Small intestine (tissue), 7 donors: ENCODE measurements around the gene DNAI2. TPM values are rescaled to one million over a fixed set of nuclear protein-coding genes. Genes with fewer than 3 reads are reported as not detected.

ENCODE experiments used
- DNase-seq, 2 donors: peaks; one replicate each; pipeline versions ENCODE4 v3.0.0 to v3.0.0-alpha.2; 2013
- FAIRE-seq: peaks from 2 replicates; lab custom pipeline; 2012; peaks lifted over from hg19 to GRCh38; lab: Jason Lieb, UNC
- H3K27ac ChIP-seq, 3 donors: one replicate each; pipeline ENCODE4 v1.5.1; 2013; ENCODE audit warnings: low read length in 2 of 3, mild to moderate bottlenecking in 2 of 3, control low read depth in 1 of 3, inconsistent platforms in 1 of 3, low read depth in 1 of 3, moderate library complexity in 1 of 3
- H3K27me3 ChIP-seq, 3 donors: one replicate each; pipeline ENCODE4 v1.6.1; 2013; ENCODE audit warnings: low read length in 3 of 3, inconsistent platforms in 1 of 3; ENCODE audit not compliant: control insufficient read depth in 3 of 3, insufficient read depth in 3 of 3
- H3K36me3 ChIP-seq, 3 donors: one replicate each; pipeline ENCODE4 v1.6.1; 2013; ENCODE audit warnings: low read length in 3 of 3, inconsistent platforms in 1 of 3, low read depth in 1 of 3, mild to moderate bottlenecking in 1 of 3, moderate library complexity in 1 of 3; ENCODE audit not compliant: control insufficient read depth in 3 of 3, insufficient read depth in 2 of 3
- H3K4me1 ChIP-seq, 3 donors: one replicate each; pipeline ENCODE4 v1.6.1; 2013; ENCODE audit warnings: low read length in 2 of 3, inconsistent platforms in 1 of 3, low read depth in 1 of 3, mild to moderate bottlenecking in 1 of 3, moderate library complexity in 1 of 3; ENCODE audit not compliant: control insufficient read depth in 3 of 3, insufficient read depth in 2 of 3
- H3K4me3 ChIP-seq, 3 donors: one replicate each; pipeline ENCODE4 v1.5.1; 2013; ENCODE audit warnings: low read length in 3 of 3, control low read depth in 1 of 3, inconsistent platforms in 1 of 3, low read depth in 1 of 3, mild to moderate bottlenecking in 1 of 3, moderate library complexity in 1 of 3
- H3K9me3 ChIP-seq, 2 donors: one replicate each; pipeline ENCODE4 v1.6.1; 2013; ENCODE audit warnings: low read depth in 1 of 2, low read length in 1 of 2; ENCODE audit not compliant: control insufficient read depth in 2 of 2, insufficient read depth in 1 of 2
- WGBS, 3 donors: extraction: QIAGEN DNeasy Blood & Tissue Kit; methylation state at CpG; one replicate each; pipeline ENCODE4 v1.1.7; 2013; 5-methylcytosine and 5-hydroxymethylcytosine counted together
- polyA plus RNA-seq, 4 donors: library from polyadenylated mRNA; stranded (reverse) in 3 of 4; unstranded in 1 of 4; fragments of 200-250 nt in 3 of 4; fragments of 120-200 nt in 1 of 4; gene quantifications; one replicate each; pipeline versions ENCODE4 v1.2.1 to v1.2.3, GENCODE V29; 2013
- donor health status: healthy with polysubstance abuse.
- donor health status: control.
- donor health status: control.
- donor health status: Bipolar disorder and iron deficiency.
- donor health status: healthy.

DNAI2 gene
- polyA plus RNA-seq, 4 donors = 0.03 to 0.10 TPM; not detected in 2

DNA sequence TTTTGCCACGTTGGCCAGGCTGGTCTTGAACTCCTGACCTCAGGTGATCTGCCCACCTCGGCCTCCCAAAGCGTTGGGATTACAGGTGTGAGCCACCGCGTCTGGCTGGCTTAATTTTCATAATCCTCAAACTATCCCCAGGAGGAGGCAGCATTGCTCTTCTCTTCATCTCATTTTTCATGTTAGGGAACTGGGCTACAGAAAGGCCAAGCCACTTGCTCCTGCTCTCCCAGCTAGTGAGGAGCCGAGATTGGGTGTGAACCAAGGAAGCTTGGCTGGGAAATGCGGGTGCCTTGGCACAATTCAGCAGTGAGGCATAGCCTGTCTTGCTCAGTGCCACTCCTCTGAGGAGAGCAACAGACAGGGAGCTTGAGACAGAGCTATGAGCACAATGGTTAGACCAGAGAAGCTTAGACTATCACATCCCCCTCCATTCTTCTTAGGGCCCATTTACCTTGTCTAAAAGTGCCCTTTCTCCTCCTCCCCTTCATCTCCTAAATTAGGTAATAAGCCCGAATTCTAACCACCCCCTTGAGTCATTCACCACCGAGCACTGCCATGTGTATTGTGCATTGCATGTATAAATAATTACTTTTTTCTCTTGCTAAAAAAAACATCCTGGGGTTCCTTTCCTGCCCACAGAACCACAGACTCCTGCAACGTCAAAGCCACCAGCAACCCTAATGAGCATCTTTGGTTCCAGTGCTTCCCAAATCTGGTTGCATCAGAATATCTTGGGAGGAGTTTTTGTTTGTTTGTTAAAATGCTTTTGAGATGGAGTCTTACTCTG, 32.0 kb downstream of the DNAI2 start:
- peaks cover 0 to 4% (median 0%) of the 10 kb centered on the region in 3 donors for H3K27me3 ChIP-seq
- DNase-seq (peak in 1 of 2 donors; percentile 13), FAIRE-seq (no peak)
- H3K36me3 ChIP-seq = no peaks in the 10 kb centered on the region
- no peak overlapping the region for H3K4me3 ChIP-seq
- no peak overlapping the region for H3K27ac ChIP-seq
- peaks cover 0 to 6% of the 10 kb centered on the region in 2 donors for H3K9me3 ChIP-seq
- WGBS, 3 donors = 47 to 64% (median 55%) methylated on average over 10 of the region's 10 CpGs
- no peaks in the 10 kb centered on the region for H3K4me1 ChIP-seq

DNA sequence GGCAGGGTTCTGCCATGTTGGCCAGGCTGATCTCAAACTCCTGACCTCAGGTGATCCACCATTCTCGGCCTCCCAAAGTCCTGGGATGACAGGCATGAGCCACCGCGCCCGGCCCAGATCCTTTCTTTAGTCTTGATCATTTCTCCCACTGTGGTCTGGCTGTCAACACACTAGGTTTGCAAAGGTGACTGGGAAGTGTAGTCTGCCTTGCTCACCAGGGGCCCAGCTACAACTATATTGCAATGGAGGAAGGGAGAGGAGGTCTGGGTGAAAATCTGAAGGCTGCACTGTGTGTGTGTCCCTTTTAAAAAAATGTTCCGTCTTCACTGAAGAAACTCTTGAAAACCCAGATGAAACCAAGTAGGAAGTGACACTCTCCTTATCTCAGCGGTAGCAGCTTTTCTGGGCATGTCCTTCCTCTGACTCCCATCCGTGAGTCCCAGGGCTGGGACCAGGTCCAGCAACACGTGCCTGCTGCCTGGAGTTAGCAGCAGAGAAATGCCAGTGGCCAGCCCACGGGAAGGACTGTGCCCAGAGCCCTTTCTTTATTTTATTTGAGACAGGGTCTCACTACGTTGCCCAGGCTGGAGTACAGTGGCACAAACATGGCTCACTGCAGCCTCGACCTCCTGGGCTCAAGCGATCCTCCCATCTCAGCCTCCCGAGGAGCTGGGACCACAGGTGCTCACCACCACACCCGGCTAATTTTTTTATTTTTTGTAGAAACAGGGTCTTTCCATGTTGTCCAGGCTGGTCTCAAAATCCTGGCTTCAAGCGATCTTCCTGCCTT, 34.1 kb downstream of the DNAI2 start:
- 61 to 63% (median 62%) methylated on average over 15 of the region's 15 CpGs for WGBS, 3 donors

DNA sequence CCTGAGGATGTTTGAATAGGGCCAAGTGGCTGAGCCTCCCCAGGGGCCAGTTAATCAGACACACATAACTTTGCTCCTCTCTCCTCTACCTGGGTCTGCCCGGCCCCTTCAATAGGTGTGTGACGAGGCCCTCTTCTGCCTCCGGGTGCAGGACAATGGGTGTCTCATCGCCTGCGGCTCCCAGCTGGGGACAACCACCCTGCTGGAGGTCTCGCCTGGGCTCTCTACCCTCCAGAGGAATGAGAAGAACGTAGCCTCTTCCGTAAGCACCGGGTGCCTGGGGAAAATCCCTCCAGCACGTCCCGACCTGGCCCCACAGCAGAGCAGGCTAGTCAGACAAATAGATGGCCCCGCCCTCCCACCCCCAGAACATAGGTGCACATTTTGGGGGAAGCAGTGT, 35.9 kb downstream of the DNAI2 start:
- H3K27me3 ChIP-seq = peaks cover 0 to 4% (median 3%) of the 10 kb centered on the region in 3 donors
- no peak for DNase-seq
- H3K9me3 ChIP-seq = peaks cover 0 to 25% of the 10 kb centered on the region in 2 donors
- no peaks in the 10 kb centered on the region for H3K36me3 ChIP-seq
- FAIRE-seq = no peak
- H3K4me1 ChIP-seq = no peaks in the 10 kb centered on the region
- 33 to 63% (median 44%) methylated on average over 12 of the region's 12 CpGs for WGBS, 3 donors
- no peak overlapping the region for H3K4me3 ChIP-seq
- H3K27ac ChIP-seq = no peak overlapping the region

More for the DNA sequence above, 34.1 kb downstream of the DNAI2 start:
- peaks cover 0 to 4% (median 3%) of the 10 kb centered on the region in 3 donors for H3K27me3 ChIP-seq
- H3K4me1 ChIP-seq = no peaks in the 10 kb centered on the region
- H3K4me3 ChIP-seq = no peak overlapping the region
- H3K27ac ChIP-seq = no peak overlapping the region
- peaks cover 0 to 22% of the 10 kb centered on the region in 2 donors for H3K9me3 ChIP-seq
- H3K36me3 ChIP-seq = no peaks in the 10 kb centered on the region
- DNase-seq (no peak), FAIRE-seq (no peak)

DNA sequence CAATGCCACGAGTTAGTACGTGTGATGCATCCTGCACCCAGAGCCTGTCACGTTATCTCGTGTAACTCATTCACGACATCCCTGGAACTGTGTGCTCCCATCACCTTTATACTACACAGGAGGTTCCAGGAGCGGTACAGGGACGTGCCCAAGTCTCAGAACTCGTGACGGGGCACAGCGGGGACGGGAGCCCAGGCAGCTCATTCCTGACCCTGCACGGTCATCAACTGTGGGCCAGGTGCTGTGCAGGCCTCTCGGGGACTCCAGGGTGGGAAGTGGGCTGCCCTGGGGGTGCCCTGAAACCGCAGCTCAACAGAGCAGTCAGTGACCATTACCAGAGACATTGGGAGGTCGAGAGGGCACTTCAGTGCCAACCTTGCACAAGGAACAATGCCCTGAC, 40.8 kb downstream of the DNAI2 start:
- Histone ChIP-seq H3K4me3 (no peak overlapping the region), H3K4me1 (no peaks in the 10 kb centered on the region), H3K27ac (no peak overlapping the region), H3K9me3 (peaks cover 0 to 20% of the 10 kb centered on the region in 2 donors), H3K36me3 (no peaks in the 10 kb centered on the region), H3K27me3 (peaks cover 0 to 3% (median 0%) of the 10 kb centered on the region in 3 donors)
- DNase-seq (no peak), FAIRE-seq (no peak)
- WGBS, 3 donors = 84 to 88% (median 84%) methylated on average over 15 of the region's 15 CpGs

DNA sequence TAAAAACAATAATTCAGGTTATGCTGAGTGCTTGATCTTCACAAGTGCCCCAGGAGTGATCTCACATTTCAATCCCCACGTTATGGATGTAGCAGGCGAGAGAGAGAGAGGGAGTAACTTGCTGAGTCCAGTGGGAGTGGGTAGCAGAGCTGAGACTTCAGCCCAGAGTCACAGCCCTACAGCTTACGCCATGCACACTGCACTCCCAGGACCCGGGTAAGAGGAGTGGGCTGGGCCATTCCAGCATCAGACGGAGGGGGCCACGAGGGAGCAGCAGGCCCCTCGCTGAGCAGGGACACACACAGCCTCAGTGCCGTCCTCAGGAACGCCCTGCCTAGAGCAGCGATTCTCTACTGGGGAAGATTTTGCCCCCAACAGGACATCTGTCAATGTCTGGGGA, 42.2 kb downstream of the DNAI2 start:
- peaks cover 0 to 3% (median 2%) of the 10 kb centered on the region in 3 donors for H3K27me3 ChIP-seq
- 55 to 58% (median 57%) methylated on average over 10 of the region's 10 CpGs for WGBS, 3 donors

DNA sequence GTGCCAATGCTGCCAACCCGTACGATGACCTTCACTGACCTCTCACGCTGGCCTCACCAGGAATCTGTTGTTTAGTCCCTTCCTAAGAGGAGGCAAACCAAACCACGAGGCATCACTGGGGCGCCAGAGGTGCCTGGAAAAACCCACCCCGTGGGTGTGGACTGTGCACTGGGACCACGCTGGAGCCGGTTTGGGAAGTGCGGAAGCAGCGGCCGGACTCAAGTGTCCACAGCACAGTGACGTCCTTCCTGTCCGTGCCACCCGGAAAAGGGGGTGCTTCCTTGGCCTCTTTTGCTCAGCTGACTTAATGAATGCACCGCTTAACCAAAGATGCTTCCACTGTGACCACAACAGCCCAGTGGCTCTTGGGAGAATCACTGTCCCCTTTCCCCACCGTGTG, 43.0 kb downstream of the DNAI2 start:
- 63 to 70% (median 67%) methylated on average over 16 of the region's 16 CpGs for WGBS, 3 donors
- FAIRE-seq = no peak

More for the DNA sequence above, 42.2 kb downstream of the DNAI2 start:
- H3K9me3 ChIP-seq = peaks cover 0 to 20% of the 10 kb centered on the region in 2 donors
- no peaks in the 10 kb centered on the region for H3K4me1 ChIP-seq
- FAIRE-seq = no peak
- H3K36me3 ChIP-seq = no peaks in the 10 kb centered on the region
- H3K4me3 ChIP-seq = no peak overlapping the region
- H3K27ac ChIP-seq = no peak overlapping the region
- no peak for DNase-seq

DNA sequence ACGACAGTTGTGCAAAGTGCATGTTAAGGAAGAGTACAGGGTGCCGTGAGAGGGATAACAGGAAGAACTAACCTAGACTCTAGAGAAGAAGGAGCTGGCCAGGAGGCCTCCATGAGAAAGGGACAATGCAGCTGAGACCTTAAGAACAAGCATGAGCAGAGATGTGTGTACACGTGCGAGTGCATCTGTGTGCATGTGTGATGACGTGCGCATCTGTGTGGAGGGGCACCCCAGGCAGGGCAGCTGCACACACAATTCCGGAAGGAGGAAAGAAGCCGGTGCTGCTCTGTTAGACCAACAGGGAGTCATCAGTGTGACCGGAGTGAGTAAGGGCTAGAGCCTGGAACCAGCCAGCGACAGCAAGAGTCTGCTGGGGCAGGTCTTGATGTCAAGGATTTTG, 44.4 kb downstream of the DNAI2 start:
- H3K4me3 ChIP-seq = no peak overlapping the region
- 75 to 83% (median 80%) methylated on average over 10 of the region's 10 CpGs for WGBS, 3 donors
- FAIRE-seq = no peak

More for the DNA sequence above, 43.0 kb downstream of the DNAI2 start:
- Histone ChIP-seq H3K9me3 (peaks cover 0 to 13% of the 10 kb centered on the region in 2 donors), H3K27ac (no peak overlapping the region), H3K27me3 (peaks cover 0 to 3% (median 2%) of the 10 kb centered on the region in 3 donors), H3K4me1 (no peaks in the 10 kb centered on the region), H3K4me3 (no peak overlapping the region), H3K36me3 (no peaks in the 10 kb centered on the region)
- no peak for DNase-seq

DNA sequence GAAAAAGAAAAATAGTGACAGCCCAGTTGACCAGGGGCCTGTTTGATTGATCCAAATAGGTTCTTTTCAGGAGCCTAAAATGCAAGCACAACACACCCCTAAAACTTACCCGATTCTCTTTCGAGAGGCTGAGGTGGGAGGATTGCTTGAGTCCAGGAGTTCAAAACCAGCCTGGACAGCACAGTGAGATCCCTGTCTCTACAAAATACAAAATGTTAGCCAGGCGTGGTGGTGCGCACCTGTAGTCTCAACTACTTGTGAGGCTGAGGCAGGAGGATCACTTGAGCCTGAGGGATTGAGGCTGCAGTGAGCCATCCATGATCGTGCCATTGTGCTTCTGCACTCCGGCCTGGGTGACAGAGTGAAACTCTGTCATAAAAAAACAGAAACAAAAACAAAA, 50.5 kb downstream of the DNAI2 start:
- no peak overlapping the region for H3K4me3 ChIP-seq
- H3K36me3 ChIP-seq = no peaks in the 10 kb centered on the region
- FAIRE-seq (no peak), DNase-seq (no peak)
- H3K27ac ChIP-seq = no peak overlapping the region
- 70 to 90% (median 87%) methylated on average over 6 of the region's 6 CpGs for WGBS, 3 donors
- H3K9me3 ChIP-seq = no peaks in the 10 kb centered on the region
- H3K27me3 ChIP-seq = peaks cover 0 to 31% (median 0%) of the 10 kb centered on the region in 3 donors
- H3K4me1 ChIP-seq = peaks cover 0 to 3% (median 0%) of the 10 kb centered on the region in 3 donors

More for the DNA sequence above, 44.4 kb downstream of the DNAI2 start:
- no peaks in the 10 kb centered on the region for H3K36me3 ChIP-seq
- H3K27ac ChIP-seq = no peak overlapping the region
- H3K27me3 ChIP-seq = peaks cover 0 to 2% (median 0%) of the 10 kb centered on the region in 3 donors
- no peak for DNase-seq
- H3K9me3 ChIP-seq = peaks cover 0 to 2% of the 10 kb centered on the region in 2 donors
- H3K4me1 ChIP-seq = no peaks in the 10 kb centered on the region
